Spleen (tissue), 11 donors: ENCODE results near the gene STAU1. TPM values are rescaled to one million over a fixed set of nuclear protein-coding genes. Genes with fewer than 3 reads are reported as not detected.

Experiments
- DNase-seq: peaks from one replicate; pipeline ENCODE4 v3.0.0-alpha.2; 2020
- H3K27ac ChIP-seq, 8 donors: fragments of 200-600 bp; sonication (generic) in 7 of 8; 1 replicate in 4 of 8; 2 replicates in 4 of 8; pipeline versions ENCODE4 v1.5.0 to v1.8.0; 2016 to 2021; ENCODE audit warnings: inconsistent platforms in 4 of 8, mild to moderate bottlenecking in 4 of 8, moderate library complexity in 1 of 8
- H3K27me3 ChIP-seq, 7 donors: fragments of 200-600 bp; sonication (generic) in 6 of 7; replicated peaks in 1 of 7; 1 replicate in 4 of 7; 2 replicates in 3 of 7; pipeline versions ENCODE4 v1.5.0 to v1.8.0; 2016 to 2021; ENCODE audit warnings: inconsistent platforms in 3 of 7, mild to moderate bottlenecking in 1 of 7
- H3K36me3 ChIP-seq, 6 donors: fragments of 200-600 bp; sonication (generic) in 5 of 6; 1 replicate in 4 of 6; 2 replicates in 2 of 6; pipeline versions ENCODE4 v1.5.0 to v1.8.0; 2016 to 2021; ENCODE audit warnings: inconsistent platforms in 2 of 6
- H3K4me1 ChIP-seq, 6 donors: fragments of 200-600 bp; sonication (generic) in 5 of 6; 1 replicate in 3 of 6; 2 replicates in 3 of 6; pipeline versions ENCODE4 v1.5.0 to v1.8.0; 2016 to 2021; ENCODE audit warnings: inconsistent platforms in 3 of 6
- H3K4me3 ChIP-seq, 8 donors: fragments of 200-600 bp; sonication (generic) in 7 of 8; 1 replicate in 4 of 8; 2 replicates in 4 of 8; pipeline versions ENCODE4 v1.5.0 to v1.8.0; 2016 to 2021; ENCODE audit warnings: inconsistent platforms in 4 of 8, mild to moderate bottlenecking in 4 of 8, moderate library complexity in 2 of 8
- H3K9me3 ChIP-seq, 8 donors: fragments of 200-600 bp; sonication (generic) in 7 of 8; 1 replicate in 4 of 8; 2 replicates in 4 of 8; pipeline versions ENCODE4 v1.5.0 to v1.8.0; 2016 to 2021; ENCODE audit warnings: inconsistent platforms in 4 of 8
- CTCF ChIP-seq, 11 experiments: fragments of 200-600 bp in 7 of 11; fragments of 450-650 bp in 4 of 11; sonication (generic) in 4 of 11; IDR thresholded peaks in 8 of 11; conservative IDR thresholded peaks in 3 of 11; 1 replicate in 7 of 11; 2 replicates in 4 of 11; pipeline versions ENCODE4 v1.4.0 to v1.8.0; 2016 to 2021; ENCODE audit warnings: antibody characterized with exemption in 11 of 11, inconsistent platforms in 4 of 11, mild to moderate bottlenecking in 1 of 11
- POLR2A ChIP-seq, 3 donors: fragments of 450-650 bp; IDR thresholded peaks; one replicate each; pipeline ENCODE4 v1.5.1; 2017; ENCODE audit warnings: antibody characterized with exemption in 3 of 3, mild to moderate bottlenecking in 1 of 3
- POLR2AphosphoS5 ChIP-seq, 3 donors: sonication (generic); formaldehyde crosslinking; IDR thresholded peaks; one replicate each; pipeline ENCODE4 v1.5.1; 2017; ENCODE audit warnings: antibody characterized with exemption in 3 of 3
- WGBS, 5 donors: extraction: QIAGEN DNeasy Blood & Tissue Kit in 3 of 5; methylation state at CpG; one replicate each; pipeline versions ENCODE4 v1.1.5 to v1.1.7; 2013 to 2018; 5-methylcytosine and 5-hydroxymethylcytosine counted together
- intact Hi-C: fragments of 100-400 bp; cut with DNase I; formaldehyde crosslinking; loops from one replicate; pipeline ENCODE4 v1.15.0; 2023; ENCODE audit warnings: low total_unique reads
- polyA plus RNA-seq, 3 donors: library from polyadenylated mRNA; stranded (reverse); fragments of 200-250 nt; gene quantifications; one replicate each; pipeline ENCODE4 v1.2.1, GENCODE V29; 2013
- total RNA-seq, 7 donors: library from RNA; depleted of rRNA in 3 of 7; stranded (reverse); fragments of >200 nt in 3 of 7; fragmentation: NEBNext Ultra II Directional in 4 of 7; extraction: Animal tissue kit (Norgen Biotek cat#: 25700) in 4 of 7; gene quantifications; one replicate each; pipeline versions ENCODE4 v1.1.0 to v1.2.1, GENCODE V29; 2016 to 2021
- donor health status: healthy with polysubstance abuse.
- donor health status: DM: no; HTN: no; CAD: no; lungs with moderate emphysema.
- donor health status: DM: no; HTN: no; CAD: no.
- donor health status: Bipolar disorder and iron deficiency.
- donor health status: healthy.
- donor health status: DM: no; HTN: no; CAD: no.
- donor health status: DM: yes; HTN: yes; CAD: no.

Gene STAU1
- total and polyA plus RNA-seq, 10 donors, result 18.5 to 76.9 (median 59.5) TPM

- intact Hi-C loops, result no loop called here
- H3K9me3 ChIP-seq, result no peaks in the 10 kb centered on the region
- H3K27me3 ChIP-seq, result no peaks in the 10 kb centered on the region
- 92 to 96% (median 95%) methylated on average over 3 of the region's 3 CpGs for WGBS, 5 donors
- no peaks in the 10 kb centered on the region for H3K4me1 ChIP-seq
- peaks cover 0 to 100% (median 87%) of the 10 kb centered on the region in 6 donors for H3K36me3 ChIP-seq
- H3K4me3 ChIP-seq, result no peak overlapping the region
- TF ChIP-seq POLR2A (IDR thresholded peaks at IDR 0.05) (no peak), CTCF (IDR thresholded peaks at IDR 0.05 in 8 of 11, conservative IDR thresholded peaks at IDR 0.05 in 3 of 11) (no peak), POLR2AphosphoS5 (IDR thresholded peaks at IDR 0.05) (no peak)
- DNase-seq, result no peak
- H3K27ac ChIP-seq, result no peak overlapping the region
These were observed 69.8 kb downstream of the STAU1 start for GRCh38 chr20:49118307-49118706.

- H3K4me1 ChIP-seq, result no peaks in the 10 kb centered on the region
- DNase-seq, result no peak
- H3K4me3 ChIP-seq, result no peak overlapping the region
- no peaks in the 10 kb centered on the region for H3K27me3 ChIP-seq
- no peaks in the 10 kb centered on the region for H3K9me3 ChIP-seq
- no peak overlapping the region for H3K27ac ChIP-seq
- intact Hi-C loops, result no loop called here
- H3K36me3 ChIP-seq, result peaks cover 0 to 100% (median 81%) of the 10 kb centered on the region in 6 donors
- WGBS, 5 donors, result 86 to 93% (median 89%) methylated on average over 7 of the region's 7 CpGs
- TF ChIP-seq CTCF (IDR thresholded peaks at IDR 0.05 in 8 of 11, conservative IDR thresholded peaks at IDR 0.05 in 3 of 11) (no peak), POLR2AphosphoS5 (IDR thresholded peaks at IDR 0.05) (no peak), POLR2A (IDR thresholded peaks at IDR 0.05) (no peak)
These were observed 72.6 kb downstream of the STAU1 start for GRCh38 chr20:49115564-49115963.

- no peak for DNase-seq
- intact Hi-C loops, result no loop called here
- no peaks in the 10 kb centered on the region for H3K4me1 ChIP-seq
- WGBS, 5 donors, result 93 to 96% (median 94%) methylated on average over 15 of the region's 15 CpGs
- H3K36me3 ChIP-seq, result peaks cover 0 to 85% (median 59%) of the 10 kb centered on the region in 6 donors
- TF ChIP-seq POLR2AphosphoS5 (IDR thresholded peaks at IDR 0.05) (no peak), POLR2A (IDR thresholded peaks at IDR 0.05) (no peak), CTCF (IDR thresholded peaks at IDR 0.05 in 8 of 11, conservative IDR thresholded peaks at IDR 0.05 in 3 of 11) (no peak)
- H3K4me3 ChIP-seq, result no peak overlapping the region
- no peaks in the 10 kb centered on the region for H3K9me3 ChIP-seq
- H3K27ac ChIP-seq, result no peak overlapping the region
- no peaks in the 10 kb centered on the region for H3K27me3 ChIP-seq
These were observed 75.4 kb downstream of the STAU1 start for GRCh38 chr20:49112596-49113274.

- no peaks in the 10 kb centered on the region for H3K4me1 ChIP-seq
- H3K27me3 ChIP-seq, result no peaks in the 10 kb centered on the region
- no peak overlapping the region for H3K4me3 ChIP-seq
- peaks cover 0 to 73% (median 42%) of the 10 kb centered on the region in 6 donors for H3K36me3 ChIP-seq
- TF ChIP-seq POLR2AphosphoS5 (IDR thresholded peaks at IDR 0.05) (no peak), POLR2A (IDR thresholded peaks at IDR 0.05) (no peak), CTCF (IDR thresholded peaks at IDR 0.05 in 8 of 11, conservative IDR thresholded peaks at IDR 0.05 in 3 of 11) (no peak)
- 93 to 98% (median 95%) methylated on average over 6 of the region's 6 CpGs for WGBS, 5 donors
- DNase-seq, result no peak
- H3K27ac ChIP-seq, result no peak overlapping the region
- intact Hi-C loops, result no loop called here
- H3K9me3 ChIP-seq, result no peaks in the 10 kb centered on the region
These were observed 77.1 kb downstream of the STAU1 start for GRCh38 chr20:49110767-49111694.
